ENCODE data around the gene PRUNE1.
A peak's percentile ranks its signal among the peaks of the same experiment; 100 is the strongest.

Gene PRUNE1

DNA sequence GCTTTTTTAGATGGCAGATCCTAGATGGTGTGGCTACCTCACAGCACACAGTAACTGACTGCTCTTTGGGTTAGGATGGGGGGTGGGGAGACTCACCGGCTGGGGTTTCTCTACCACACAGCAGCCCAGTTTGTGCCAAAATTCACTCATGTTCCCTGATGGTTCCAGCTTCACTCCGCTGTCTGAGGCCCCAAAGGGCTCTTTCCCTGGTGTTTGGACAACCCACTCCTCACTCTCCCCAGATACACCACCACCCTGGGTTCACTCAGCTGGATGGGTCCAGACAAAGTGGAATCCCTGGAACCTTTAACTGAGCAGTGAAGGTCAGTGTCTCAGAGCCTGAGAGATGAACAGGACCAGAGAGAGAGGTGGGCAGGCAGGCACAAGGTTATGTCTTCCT lies 47.3 kb downstream of the PRUNE1 start:
- no peak overlapping the region for H3K4me3 ChIP-seq (ENCODE audit: insufficient read depth in 1 of 2, low read depth in 1 of 2, low read length in 2 of 2)
- no peak overlapping the region for H2BK5ac ChIP-seq (ENCODE audit: low read depth, low read length, poor library complexity, severe bottlenecking)
- no peak overlapping the region for H2BK15ac ChIP-seq (ENCODE audit: low read depth, poor library complexity, severe bottlenecking)
- no peaks in the 10 kb centered on the region for H3K9me3 ChIP-seq (ENCODE audit: control insufficient read depth, low read length)
- H3K79me1 ChIP-seq (replicated peaks; ENCODE audit: low read length, poor library complexity, severe bottlenecking) = peaks cover 9% of the 10 kb centered on the region
- no peak overlapping the region for H2BK120ac ChIP-seq (ENCODE audit: low read depth, low read length)
- 100% methylated on average over 1 of the region's 2 CpGs for WGBS
- H3K9ac ChIP-seq (ENCODE audit: low read length) = peak overlapping the region; percentile 55
- DNase-seq = no peak
- H2BK12ac ChIP-seq (ENCODE audit: low read length in 2 of 2) = no peak overlapping the region
- H3K27ac ChIP-seq (ENCODE audit: low read length, poor library complexity, severe bottlenecking) = no peak overlapping the region
- no peak overlapping the region for H2AFZ ChIP-seq (ENCODE audit: low read depth, low read length)
- no peak overlapping the region for H3K18ac ChIP-seq (ENCODE audit: low read depth in 1 of 2, low read length in 2 of 2)
- H3K4me1 ChIP-seq (ENCODE audit: control insufficient read depth, insufficient read depth, low read depth, low read length) = peaks cover 11% of the 10 kb centered on the region
- no peak overlapping the region for H3K23ac ChIP-seq (ENCODE audit: low read length in 2 of 2)
- no peak overlapping the region for H3K4ac ChIP-seq (ENCODE audit: low read depth in 1 of 2, low read length in 2 of 2)
- H3K14ac ChIP-seq (ENCODE audit: low read length in 2 of 2) = no peak overlapping the region
- H4K91ac ChIP-seq (ENCODE audit: low read length) = no peak overlapping the region
- no peak overlapping the region for H3K4me2 ChIP-seq (ENCODE audit: low read length, poor library complexity, severe bottlenecking)
- peak overlapping the region; percentile 37 for H2AK5ac ChIP-seq (ENCODE audit: low read length, severe bottlenecking)
- peaks cover 36 to 65% of the 10 kb centered on the region in 2 experiments for H3K36me3 ChIP-seq (ENCODE audit: control insufficient read depth in 1 of 2, insufficient read depth in 2 of 2, low read depth in 1 of 2, low read length in 2 of 2)
- H3K27me3 ChIP-seq (ENCODE audit: control insufficient read depth in 1 of 2, insufficient read depth in 1 of 2, low read length in 2 of 2) = no peaks in the 10 kb centered on the region
- H4K8ac ChIP-seq (ENCODE audit: low read length) = no peak overlapping the region

DNA sequence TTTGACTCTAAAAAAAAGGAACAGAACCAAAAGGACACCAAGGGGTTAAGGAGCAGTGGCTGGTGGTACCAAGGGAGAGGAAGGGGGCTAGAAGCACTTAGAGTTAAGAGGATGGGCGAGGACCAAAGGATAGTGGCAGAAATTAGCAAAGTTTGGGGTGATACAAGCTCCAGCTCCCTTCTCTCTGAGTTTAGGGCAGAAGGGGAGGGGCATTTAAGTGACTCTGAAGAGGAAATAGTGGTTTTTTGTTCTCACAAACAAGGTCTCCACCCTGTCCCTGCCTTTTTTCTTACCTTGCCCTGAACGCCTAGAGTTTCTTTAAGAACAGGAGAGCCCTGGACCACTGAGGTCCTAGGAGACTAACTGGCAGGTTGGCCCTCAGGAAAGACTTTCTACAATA lies 47.9 kb downstream of the PRUNE1 start:
- peak overlapping the region; percentile 56 for H2AK5ac ChIP-seq (ENCODE audit: low read length, severe bottlenecking)
- H3K18ac ChIP-seq (ENCODE audit: low read depth in 1 of 2, low read length in 2 of 2) = no peak overlapping the region
- H3K4me1 ChIP-seq (ENCODE audit: control insufficient read depth, insufficient read depth, low read depth, low read length) = peaks cover 11% of the 10 kb centered on the region
- H4K8ac ChIP-seq (ENCODE audit: low read length) = no peak overlapping the region
- H3K4ac ChIP-seq (ENCODE audit: low read depth in 1 of 2, low read length in 2 of 2) = no peak overlapping the region
- H3K9ac ChIP-seq (ENCODE audit: low read length) = peak overlapping the region; percentile 55
- H2BK5ac ChIP-seq (ENCODE audit: low read depth, low read length, poor library complexity, severe bottlenecking) = no peak overlapping the region
- H3K27ac ChIP-seq (ENCODE audit: low read length, poor library complexity, severe bottlenecking) = no peak overlapping the region
- H3K14ac ChIP-seq (ENCODE audit: low read length in 2 of 2) = no peak overlapping the region
- H2AFZ ChIP-seq (ENCODE audit: low read depth, low read length) = no peak overlapping the region
- no peaks in the 10 kb centered on the region for H3K9me3 ChIP-seq (ENCODE audit: control insufficient read depth, low read length)
- 46% methylated on average over 2 of the region's 2 CpGs for WGBS
- no peak overlapping the region for H2BK12ac ChIP-seq (ENCODE audit: low read length in 2 of 2)
- DNase-seq = no peak
- H2BK15ac ChIP-seq (ENCODE audit: low read depth, poor library complexity, severe bottlenecking) = no peak overlapping the region
- H3K79me1 ChIP-seq (replicated peaks; ENCODE audit: low read length, poor library complexity, severe bottlenecking) = peaks cover 9% of the 10 kb centered on the region
- H3K4me2 ChIP-seq (ENCODE audit: low read length, poor library complexity, severe bottlenecking) = no peak overlapping the region
- H3K36me3 ChIP-seq (ENCODE audit: control insufficient read depth in 1 of 2, insufficient read depth in 2 of 2, low read depth in 1 of 2, low read length in 2 of 2) = peaks cover 36 to 59% of the 10 kb centered on the region in 2 experiments
- no peak overlapping the region for H4K91ac ChIP-seq (ENCODE audit: low read length)
- no peaks in the 10 kb centered on the region for H3K27me3 ChIP-seq (ENCODE audit: control insufficient read depth in 1 of 2, insufficient read depth in 1 of 2, low read length in 2 of 2)
- no peak overlapping the region for H3K23ac ChIP-seq (ENCODE audit: low read length in 2 of 2)
- no peak overlapping the region for H3K4me3 ChIP-seq (ENCODE audit: insufficient read depth in 1 of 2, low read depth in 1 of 2, low read length in 2 of 2)
- no peak overlapping the region for H2BK120ac ChIP-seq (ENCODE audit: low read depth, low read length)

GRCh38 chr1:151058692-151059091 lies 50.4 kb downstream of the PRUNE1 start:
- peak overlapping the region; percentile 26 for H2AK5ac ChIP-seq (ENCODE audit: low read length, severe bottlenecking)
- H3K18ac ChIP-seq (ENCODE audit: low read depth in 1 of 2, low read length in 2 of 2) = peak overlapping the region; percentile 96 to 99
- peak overlapping the region; percentile 71 for H3K27ac ChIP-seq (ENCODE audit: low read length, poor library complexity, severe bottlenecking)
- H3K9ac ChIP-seq (ENCODE audit: low read length) = peak overlapping the region; percentile 97
- H3K9me3 ChIP-seq (ENCODE audit: control insufficient read depth, low read length) = no peaks in the 10 kb centered on the region
- no peak overlapping the region for H3K23ac ChIP-seq (ENCODE audit: low read length in 2 of 2)
- peak overlapping the region in 1 of 2 experiments; percentile 46 for H3K14ac ChIP-seq (ENCODE audit: low read length in 2 of 2)
- no peak overlapping the region for H2AFZ ChIP-seq (ENCODE audit: low read depth, low read length)
- H4K91ac ChIP-seq (ENCODE audit: low read length) = peak overlapping the region; percentile 98
- peak overlapping the region; percentile 78 for H2BK15ac ChIP-seq (ENCODE audit: low read depth, poor library complexity, severe bottlenecking)
- DNase-seq = peak; percentile 58
- H2BK120ac ChIP-seq (ENCODE audit: low read depth, low read length) = no peak overlapping the region
- H3K4me1 ChIP-seq (ENCODE audit: control insufficient read depth, insufficient read depth, low read depth, low read length) = peaks cover 14% of the 10 kb centered on the region
- H2BK5ac ChIP-seq (ENCODE audit: low read depth, low read length, poor library complexity, severe bottlenecking) = peak overlapping the region; percentile 88
- H3K4ac ChIP-seq (ENCODE audit: low read depth in 1 of 2, low read length in 2 of 2) = peak overlapping the region; percentile 56 to 97
- H3K79me1 ChIP-seq (replicated peaks; ENCODE audit: low read length, poor library complexity, severe bottlenecking) = peaks cover 6% of the 10 kb centered on the region
- peak overlapping the region; percentile 67 for H3K4me2 ChIP-seq (ENCODE audit: low read length, poor library complexity, severe bottlenecking)
- no peak overlapping the region for H4K8ac ChIP-seq (ENCODE audit: low read length)
- peaks cover 21 to 34% of the 10 kb centered on the region in 2 experiments for H3K36me3 ChIP-seq (ENCODE audit: control insufficient read depth in 1 of 2, insufficient read depth in 2 of 2, low read depth in 1 of 2, low read length in 2 of 2)
- H3K27me3 ChIP-seq (ENCODE audit: control insufficient read depth in 1 of 2, insufficient read depth in 1 of 2, low read length in 2 of 2) = no peaks in the 10 kb centered on the region
- peak overlapping the region in 1 of 2 experiments; percentile 28 for H2BK12ac ChIP-seq (ENCODE audit: low read length in 2 of 2)
- peak overlapping the region; percentile 88 to 98 for H3K4me3 ChIP-seq (ENCODE audit: insufficient read depth in 1 of 2, low read depth in 1 of 2, low read length in 2 of 2)
- under 1% methylated on average over 10 of the region's 10 CpGs for WGBS

DNA sequence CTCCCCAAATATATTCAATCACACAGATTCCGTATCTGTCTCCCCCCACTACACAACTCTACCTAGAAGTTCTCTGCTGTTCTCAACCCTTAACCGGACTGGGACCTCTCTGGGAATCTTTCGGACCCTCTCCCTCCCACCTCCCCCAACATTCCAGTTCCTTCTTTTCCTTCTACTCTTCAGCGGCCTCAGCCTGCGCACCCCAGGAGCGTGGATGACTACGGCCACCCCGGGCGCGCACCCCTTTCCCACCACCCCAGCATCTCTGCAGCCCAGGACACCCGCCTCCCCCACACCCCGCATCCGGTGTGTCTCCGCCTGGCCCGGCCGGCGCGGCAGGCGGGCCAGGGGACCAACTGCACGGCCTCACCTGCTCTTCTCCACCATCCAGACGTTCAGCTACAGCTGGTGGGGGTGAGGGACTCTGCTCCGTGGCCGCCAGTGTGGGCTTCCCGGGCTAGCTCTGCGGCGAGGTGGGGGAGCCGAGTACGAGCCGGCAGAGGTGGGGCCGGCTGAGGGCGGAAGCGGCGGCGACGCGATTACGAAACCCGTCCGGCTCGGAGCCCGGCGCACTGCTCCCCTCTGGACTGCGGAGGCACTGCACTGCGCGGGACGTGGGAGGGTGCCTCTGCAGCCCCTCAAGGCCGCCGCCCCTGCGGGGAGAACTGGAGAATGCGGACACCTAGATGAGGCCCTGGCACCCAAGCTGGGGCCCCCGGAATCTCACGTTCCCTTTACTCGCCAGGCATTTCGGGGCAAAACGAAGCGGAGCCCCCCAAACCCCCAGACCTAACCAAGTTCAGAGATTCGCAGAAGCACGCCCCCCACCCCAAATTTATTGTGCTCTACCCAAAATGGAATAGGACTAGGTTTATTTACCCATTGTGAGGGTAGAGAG lies 51.1 kb downstream of the PRUNE1 start, which contains the start of gene CDC42SE1:
Gene CDC42SE1, minus strand, starts transcription at position 514 of the 898 bp plus-strand sequence. CDS start 3,892 bp downstream, outside the sequence.
- peak within 1 kb of the TSS; percentile 57 to 84 for H2BK12ac ChIP-seq (ENCODE audit: low read length in 2 of 2)
- WGBS = under 1% methylated on average over 48 of the region's 58 CpGs
- peak within 1 kb of the TSS; percentile 8 for H2AFZ ChIP-seq (ENCODE audit: low read depth, low read length)
- H2AK5ac ChIP-seq (ENCODE audit: low read length, severe bottlenecking) = peak within 1 kb of the TSS; percentile 42
- no peaks in the 10 kb centered on the region for H3K27me3 ChIP-seq (ENCODE audit: control insufficient read depth in 1 of 2, insufficient read depth in 1 of 2, low read length in 2 of 2)
- H3K23ac ChIP-seq (ENCODE audit: low read length in 2 of 2) = peak within 1 kb of the TSS; percentile 37 to 45
- H3K79me1 ChIP-seq (replicated peaks; ENCODE audit: low read length, poor library complexity, severe bottlenecking) = peaks cover 3% of the 10 kb centered on the region
- H3K36me3 ChIP-seq (ENCODE audit: control insufficient read depth in 1 of 2, insufficient read depth in 2 of 2, low read depth in 1 of 2, low read length in 2 of 2) = peaks cover 18 to 27% of the 10 kb centered on the region in 2 experiments
- no peaks in the 10 kb centered on the region for H3K9me3 ChIP-seq (ENCODE audit: control insufficient read depth, low read length)
- H2BK120ac ChIP-seq (ENCODE audit: low read depth, low read length) = peak within 1 kb of the TSS; percentile 97
- peak within 1 kb of the TSS; percentile 84 for H3K27ac ChIP-seq (ENCODE audit: low read length, poor library complexity, severe bottlenecking)
- peak within 1 kb of the TSS; percentile 88 to 98 for H3K4me3 ChIP-seq (ENCODE audit: insufficient read depth in 1 of 2, low read depth in 1 of 2, low read length in 2 of 2)
- peak within 1 kb of the TSS; percentile 97 for H3K4ac ChIP-seq (ENCODE audit: low read depth in 1 of 2, low read length in 2 of 2)
- peak within 1 kb of the TSS; percentile 96 to 99 for H3K18ac ChIP-seq (ENCODE audit: low read depth in 1 of 2, low read length in 2 of 2)
- H3K9ac ChIP-seq (ENCODE audit: low read length) = peak within 1 kb of the TSS; percentile 97
- H2BK5ac ChIP-seq (ENCODE audit: low read depth, low read length, poor library complexity, severe bottlenecking) = peak within 1 kb of the TSS; percentile 88
- H3K14ac ChIP-seq (ENCODE audit: low read length in 2 of 2) = peak within 1 kb of the TSS in 1 of 2 experiments; percentile 97
- H3K4me1 ChIP-seq (ENCODE audit: control insufficient read depth, insufficient read depth, low read depth, low read length) = peaks cover 15% of the 10 kb centered on the region
- H2BK15ac ChIP-seq (ENCODE audit: low read depth, poor library complexity, severe bottlenecking) = peak within 1 kb of the TSS; percentile 78
- peak within 1 kb of the TSS; percentile 97 for H4K8ac ChIP-seq (ENCODE audit: low read length)
- DNase-seq = peak; percentile 92
- peak within 1 kb of the TSS; percentile 98 for H4K91ac ChIP-seq (ENCODE audit: low read length)
- H3K4me2 ChIP-seq (ENCODE audit: low read length, poor library complexity, severe bottlenecking) = peak within 1 kb of the TSS; percentile 94
